Measurements from ENCODE around the gene FAM89B. TPM values are rescaled to one million over a fixed set of nuclear protein-coding genes. Genes with fewer than 3 reads are reported as not detected.

Gene FAM89B
- total RNA-seq, 4 donors from 2014 or later, result 30.8 to 44.6 (median 32.4) TPM

DNA sequence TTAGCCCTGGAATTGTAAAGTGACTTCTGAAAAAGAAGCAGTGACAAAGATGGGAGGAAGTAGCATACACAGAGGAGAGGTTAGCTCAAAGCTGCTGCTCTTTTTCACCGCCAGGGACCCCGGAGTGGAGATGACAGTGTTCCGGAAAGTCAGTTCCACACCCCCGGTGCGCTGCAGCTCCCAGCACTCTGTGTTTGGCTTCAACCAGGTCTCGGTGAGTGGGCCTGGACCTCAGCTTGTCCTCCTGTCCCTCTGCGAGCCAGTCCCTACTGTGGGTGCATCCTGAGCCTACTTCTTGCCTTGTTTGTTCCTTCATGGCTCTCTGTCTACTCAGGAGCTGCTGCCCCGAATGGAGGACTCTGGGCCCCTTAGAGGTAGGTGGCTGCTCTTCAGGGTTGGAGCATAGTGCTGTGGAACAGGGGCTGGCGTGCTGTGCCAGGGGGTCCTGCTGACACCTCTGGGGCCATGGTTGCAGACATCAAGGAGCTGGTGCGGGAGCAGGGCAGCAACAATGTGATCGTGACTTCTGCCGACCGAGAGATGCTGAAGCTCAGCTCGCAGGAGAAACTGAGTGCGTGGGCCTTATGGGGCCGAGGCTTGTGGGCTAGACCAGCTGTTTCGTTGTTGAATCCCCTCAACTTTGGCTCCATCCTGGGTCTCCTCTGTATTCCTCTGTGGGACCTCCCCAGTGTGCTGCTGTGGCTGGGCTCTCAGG is 45.0 kb downstream of the FAM89B start:
- Histone ChIP-seq H3K4me1 (peaks cover 0 to 27% (median 24%) of the 10 kb centered on the region in 4 donors), H3K27ac (no peak overlapping the region), H3K4me3 (peak overlapping the region in 2 of 4 donors; percentile 94 to 97), H3K36me3 (peaks cover 0 to 59% (median 0%) of the 10 kb centered on the region in 3 donors), H3K27me3 (no peaks in the 10 kb centered on the region), H3K9me3 (no peaks in the 10 kb centered on the region)
- TF ChIP-seq POLR2A (IDR thresholded peaks at IDR 0.05), result no peak
- TF ChIP-seq, protein P1, sequence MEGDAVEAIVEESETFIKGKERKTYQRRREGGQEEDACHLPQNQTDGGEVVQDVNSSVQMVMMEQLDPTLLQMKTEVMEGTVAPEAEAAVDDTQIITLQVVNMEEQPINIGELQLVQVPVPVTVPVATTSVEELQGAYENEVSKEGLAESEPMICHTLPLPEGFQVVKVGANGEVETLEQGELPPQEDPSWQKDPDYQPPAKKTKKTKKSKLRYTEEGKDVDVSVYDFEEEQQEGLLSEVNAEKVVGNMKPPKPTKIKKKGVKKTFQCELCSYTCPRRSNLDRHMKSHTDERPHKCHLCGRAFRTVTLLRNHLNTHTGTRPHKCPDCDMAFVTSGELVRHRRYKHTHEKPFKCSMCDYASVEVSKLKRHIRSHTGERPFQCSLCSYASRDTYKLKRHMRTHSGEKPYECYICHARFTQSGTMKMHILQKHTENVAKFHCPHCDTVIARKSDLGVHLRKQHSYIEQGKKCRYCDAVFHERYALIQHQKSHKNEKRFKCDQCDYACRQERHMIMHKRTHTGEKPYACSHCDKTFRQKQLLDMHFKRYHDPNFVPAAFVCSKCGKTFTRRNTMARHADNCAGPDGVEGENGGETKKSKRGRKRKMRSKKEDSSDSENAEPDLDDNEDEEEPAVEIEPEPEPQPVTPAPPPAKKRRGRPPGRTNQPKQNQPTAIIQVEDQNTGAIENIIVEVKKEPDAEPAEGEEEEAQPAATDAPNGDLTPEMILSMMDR (IDR thresholded peaks at IDR 0.05), result no peak
- no peak for DNase-seq

DNA sequence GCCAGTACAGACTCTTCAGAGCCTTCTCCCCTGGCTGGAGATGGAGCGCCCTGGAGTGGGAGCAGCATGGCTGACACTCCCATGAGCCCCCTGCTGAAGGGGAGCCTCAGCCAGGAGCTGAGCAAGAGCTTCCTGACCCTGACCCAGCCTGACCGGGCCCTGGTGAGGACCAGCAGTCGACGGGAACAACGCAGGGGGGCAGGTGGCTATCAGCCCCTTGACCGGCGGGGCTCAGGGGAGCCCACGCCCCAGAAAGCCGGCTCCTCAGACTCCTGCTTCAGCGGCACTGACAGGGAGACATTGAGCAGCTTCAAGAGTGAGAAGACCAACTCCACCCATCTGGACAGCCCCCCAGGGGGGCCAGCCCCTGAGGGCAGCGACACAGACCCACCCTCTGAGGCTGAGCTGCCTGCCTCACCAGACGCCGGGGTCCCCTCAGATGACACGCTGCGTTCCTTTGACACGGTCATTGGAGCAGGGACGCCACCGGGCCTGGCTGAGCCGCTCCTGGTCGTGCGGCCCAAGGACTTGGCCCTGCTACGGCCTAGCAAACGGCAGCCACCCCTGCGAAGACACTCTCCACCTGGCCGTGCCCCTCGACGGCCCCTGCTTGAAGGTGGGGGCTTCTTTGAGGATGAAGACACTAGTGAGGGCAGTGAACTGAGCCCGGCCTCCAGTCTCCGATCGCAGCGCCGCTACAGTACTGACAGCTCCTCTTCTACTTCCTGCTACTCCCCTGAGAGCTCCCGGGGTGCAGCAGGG is 45.8 kb downstream of the FAM89B start:
- TF ChIP-seq POLR2A (IDR thresholded peaks at IDR 0.05), result no peak
- TF ChIP-seq, protein P1 (IDR thresholded peaks at IDR 0.05), result no peak
- no peaks in the 10 kb centered on the region for H3K9me3 ChIP-seq
- H3K4me3 ChIP-seq, result no peak overlapping the region
- H3K27me3 ChIP-seq, result no peaks in the 10 kb centered on the region
- peaks cover 0 to 18% (median 15%) of the 10 kb centered on the region in 4 donors for H3K4me1 ChIP-seq
- no peak for DNase-seq
- peaks cover 0 to 62% (median 0%) of the 10 kb centered on the region in 3 donors for H3K36me3 ChIP-seq
- H3K27ac ChIP-seq, result no peak overlapping the region

DNA sequence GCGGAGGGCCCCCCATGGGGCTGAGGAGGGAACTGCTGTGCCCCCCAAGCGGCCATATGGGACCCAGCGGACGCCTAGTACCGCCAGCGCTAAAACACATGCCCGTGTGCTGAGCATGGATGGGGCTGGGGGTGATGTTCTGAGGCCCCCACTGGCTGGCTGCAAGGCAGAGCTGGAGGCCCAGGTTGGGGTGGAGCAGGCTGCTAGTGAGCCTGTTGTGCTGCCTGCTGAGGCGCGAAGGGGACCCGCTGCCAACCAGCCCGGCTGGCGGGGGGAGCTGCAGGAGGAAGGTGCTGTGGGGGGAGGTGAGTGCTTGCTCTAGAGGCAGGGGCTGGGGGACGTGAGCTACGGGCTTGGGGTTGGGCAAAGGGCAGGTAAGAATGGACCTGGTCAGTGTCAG is 46.4 kb downstream of the FAM89B start:
- peaks cover 0 to 14% (median 13%) of the 10 kb centered on the region in 4 donors for H3K4me1 ChIP-seq
- H3K27me3 ChIP-seq, result no peaks in the 10 kb centered on the region
- no peak for DNase-seq
- H3K36me3 ChIP-seq, result peaks cover 0 to 68% (median 0%) of the 10 kb centered on the region in 3 donors
- no peak overlapping the region for H3K27ac ChIP-seq
- no peak overlapping the region for H3K4me3 ChIP-seq
- no peaks in the 10 kb centered on the region for H3K9me3 ChIP-seq
- TF ChIP-seq, protein P1 (IDR thresholded peaks at IDR 0.05), result no peak
- no peak for TF ChIP-seq POLR2A (IDR thresholded peaks at IDR 0.05)

DNA sequence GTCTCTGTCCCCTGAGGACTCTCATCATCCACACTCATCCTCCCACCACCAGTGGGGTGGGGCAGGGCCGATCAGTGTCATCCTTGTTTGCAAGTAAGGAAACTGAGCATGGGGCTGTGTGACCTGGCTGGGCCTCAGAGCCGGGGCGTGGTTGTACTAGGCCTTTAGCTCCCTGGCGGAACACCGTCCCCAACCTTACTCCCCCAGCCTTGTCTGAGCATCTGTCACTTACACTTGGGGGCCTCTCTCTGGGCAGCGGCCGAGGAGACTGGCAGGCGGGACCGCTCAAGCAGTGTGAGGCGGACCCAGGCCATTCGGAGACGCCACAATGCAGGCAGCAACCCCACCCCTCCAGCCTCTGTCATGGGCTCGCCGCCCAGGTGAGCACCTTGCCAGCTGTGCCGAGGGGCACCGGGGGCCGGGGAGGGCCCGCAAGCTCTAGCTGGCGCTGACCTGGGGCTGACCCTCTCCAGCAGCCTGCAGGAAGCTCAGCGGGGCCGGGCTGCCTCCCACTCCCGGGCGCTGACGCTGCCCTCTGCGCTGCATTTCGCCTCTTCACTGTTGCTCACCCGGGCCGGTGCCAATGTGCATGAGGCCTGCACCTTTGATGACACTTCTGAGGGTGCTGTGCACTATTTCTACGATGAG is 47.1 kb downstream of the FAM89B start:
- Histone ChIP-seq H3K4me3 (no peak overlapping the region), H3K9me3 (no peaks in the 10 kb centered on the region), H3K27me3 (no peaks in the 10 kb centered on the region), H3K36me3 (peaks cover 0 to 74% (median 0%) of the 10 kb centered on the region in 3 donors), H3K27ac (no peak overlapping the region), H3K4me1 (peaks cover 0 to 14% (median 13%) of the 10 kb centered on the region in 4 donors)
- no peak for TF ChIP-seq POLR2A (IDR thresholded peaks at IDR 0.05)
- TF ChIP-seq, protein P1 (IDR thresholded peaks at IDR 0.05), result no peak
- no peak for DNase-seq

DNA sequence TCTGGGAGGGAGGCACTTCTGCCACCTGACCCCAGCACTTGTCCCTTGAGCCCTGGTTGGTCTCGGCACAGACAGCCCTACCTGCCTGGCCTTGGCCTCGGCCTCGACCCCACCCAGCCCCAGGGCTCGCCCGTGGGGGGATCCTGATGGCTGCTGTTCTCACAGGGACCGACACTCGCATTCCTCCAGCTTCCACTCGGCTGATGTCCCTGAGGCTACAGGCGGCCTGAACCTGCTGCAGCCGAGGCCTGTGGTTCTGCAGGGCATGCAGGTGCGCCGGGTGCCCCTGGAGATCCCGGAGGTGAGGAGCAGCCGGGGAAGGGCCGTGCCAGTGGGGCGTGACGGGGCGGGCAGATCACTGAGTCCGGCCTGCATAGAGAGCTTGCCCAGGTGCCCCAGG is 48.3 kb downstream of the FAM89B start:
- TF ChIP-seq, protein P1 (IDR thresholded peaks at IDR 0.05), result no peak
- TF ChIP-seq POLR2A (IDR thresholded peaks at IDR 0.05), result no peak
- no peaks in the 10 kb centered on the region for H3K9me3 ChIP-seq
- H3K4me1 ChIP-seq, result peaks cover 0 to 14% (median 13%) of the 10 kb centered on the region in 4 donors
- no peak overlapping the region for H3K4me3 ChIP-seq
- DNase-seq, result no peak
- no peaks in the 10 kb centered on the region for H3K27me3 ChIP-seq
- peaks cover 0 to 87% (median 0%) of the 10 kb centered on the region in 3 donors for H3K36me3 ChIP-seq
- H3K27ac ChIP-seq, result no peak overlapping the region
